ENCODE results near the gene C4orf46.

Gene C4orf46

DNA sequence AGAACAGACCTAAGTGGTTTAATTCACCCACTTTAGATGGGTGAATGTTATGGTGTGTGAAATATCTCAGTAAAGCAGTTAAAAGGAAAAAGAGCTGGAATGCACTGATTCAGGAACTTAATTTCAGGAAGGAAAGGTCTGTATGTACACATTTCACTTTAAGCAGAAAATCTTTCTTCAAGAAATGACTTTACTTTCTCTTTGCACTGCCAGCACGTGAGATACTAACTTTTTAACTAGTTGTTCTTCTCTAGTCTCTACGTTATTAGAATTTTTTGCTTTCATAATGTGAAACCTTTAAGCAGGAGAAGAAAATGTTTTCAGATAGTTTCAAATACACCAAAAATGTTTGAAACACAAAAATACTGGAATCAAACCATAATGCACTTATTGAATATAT, 18.8 kb downstream of the C4orf46 start:
- DNase-seq (ENCODE audit: low spot score), result no peak

- no peak for DNase-seq (ENCODE audit: low spot score)
Measured at GRCh38 chr4:158649111-158649680, 22.5 kb downstream of the C4orf46 start.

- no peak for DNase-seq (ENCODE audit: low spot score)
Measured at GRCh38 chr4:158644760-158645159, 26.9 kb downstream of the C4orf46 start.

DNA sequence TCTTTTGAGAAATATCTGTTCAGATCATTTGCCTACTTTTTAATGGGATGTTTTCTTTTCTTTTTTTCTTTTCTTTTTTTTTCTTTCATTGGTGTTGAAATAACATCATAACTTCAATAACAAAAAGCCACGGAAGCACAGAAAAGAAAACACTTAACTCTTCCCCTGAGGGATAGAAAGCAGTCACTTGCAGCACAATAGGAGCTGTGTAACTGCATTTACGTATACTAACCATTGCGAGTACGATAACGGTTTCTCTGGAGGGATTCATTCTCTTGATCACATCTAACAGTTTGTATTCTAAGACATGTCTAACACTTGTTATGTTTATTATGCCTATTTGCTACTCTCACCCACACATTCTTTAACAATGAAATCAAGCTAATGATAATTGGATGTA, 27.3 kb downstream of the C4orf46 start:
- DNase-seq (ENCODE audit: low spot score), result no peak

GRCh38 chr4:158636619-158637018, 35.1 kb downstream of the C4orf46 start:
- no peak for DNase-seq (ENCODE audit: low spot score)

- no peak for DNase-seq (ENCODE audit: low spot score)
Measured at GRCh38 chr4:158630893-158631292, 40.8 kb downstream of the C4orf46 start.

DNA sequence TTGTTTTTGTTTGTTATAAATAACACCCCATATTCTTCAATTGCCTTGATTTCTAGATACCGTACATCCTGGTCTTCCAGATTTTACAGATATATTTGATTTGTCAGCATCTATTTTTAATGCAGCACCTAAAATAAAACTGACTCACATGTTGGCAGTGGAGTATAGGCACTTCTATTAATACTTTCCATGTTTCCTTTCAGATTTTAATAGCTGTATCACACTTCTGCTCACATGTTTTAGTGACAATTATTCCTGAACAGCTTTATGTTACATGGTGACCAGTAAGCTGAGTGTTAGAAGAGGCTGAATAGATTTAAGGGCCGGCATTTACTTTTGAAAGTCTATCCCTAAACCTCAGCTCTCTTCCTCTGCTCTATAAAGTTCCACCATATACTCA, 46.1 kb downstream of the C4orf46 start:
- DNase-seq (ENCODE audit: low spot score), result no peak

- no peak for DNase-seq (ENCODE audit: low spot score)
Measured at GRCh38 chr4:158624889-158625478, 46.7 kb downstream of the C4orf46 start.

DNA sequence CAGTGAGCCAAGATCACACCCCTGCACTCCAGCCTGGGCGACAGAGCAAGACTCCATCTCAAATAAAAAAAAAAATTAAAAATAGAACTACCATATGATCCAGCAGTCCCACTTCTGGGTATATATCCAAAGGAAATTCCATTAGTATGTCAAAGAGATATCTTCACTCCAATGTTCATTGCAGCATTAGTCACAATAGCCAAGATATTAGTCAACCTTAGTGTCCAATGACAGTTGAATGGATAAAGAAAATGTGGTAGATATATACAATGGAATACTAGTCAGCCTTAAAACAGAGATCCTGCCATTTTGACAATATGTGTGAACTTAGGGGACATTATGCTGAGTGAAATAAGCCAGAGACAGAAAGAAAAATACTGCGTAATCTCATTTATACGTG, 49.4 kb downstream of the C4orf46 start:
- no peak for DNase-seq (ENCODE audit: low spot score)

GRCh38 chr4:158621729-158622128, 50.0 kb downstream of the C4orf46 start:
- DNase-seq (ENCODE audit: low spot score), result no peak

DNA sequence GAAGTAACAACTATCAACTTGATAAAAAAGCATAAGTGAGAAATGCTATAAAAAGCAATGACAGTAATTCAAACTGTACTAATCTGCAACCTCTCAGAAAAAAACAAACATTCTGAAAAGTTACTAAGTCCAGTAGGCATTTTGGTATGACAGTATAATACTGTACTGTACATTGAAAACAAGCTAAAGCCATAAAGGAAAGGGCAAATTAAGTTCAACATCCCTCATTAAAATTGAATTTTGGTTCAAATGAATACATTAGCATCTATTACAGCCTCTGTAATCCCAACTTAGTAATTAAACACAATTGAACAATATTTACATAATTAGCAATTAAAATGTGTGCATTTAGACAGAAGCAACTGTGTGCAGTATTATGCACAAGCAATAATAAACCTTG, 53.7 kb downstream of the C4orf46 start:
- DNase-seq (ENCODE audit: low spot score), result no peak
